ENCODE measurements around the gene SIGLEC10. TPM values are rescaled to one million over a fixed set of nuclear protein-coding genes. Genes with fewer than 3 reads are reported as not detected.

SIGLEC10 gene
- polyA plus RNA-seq, 1 experiment = not detected

DNA sequence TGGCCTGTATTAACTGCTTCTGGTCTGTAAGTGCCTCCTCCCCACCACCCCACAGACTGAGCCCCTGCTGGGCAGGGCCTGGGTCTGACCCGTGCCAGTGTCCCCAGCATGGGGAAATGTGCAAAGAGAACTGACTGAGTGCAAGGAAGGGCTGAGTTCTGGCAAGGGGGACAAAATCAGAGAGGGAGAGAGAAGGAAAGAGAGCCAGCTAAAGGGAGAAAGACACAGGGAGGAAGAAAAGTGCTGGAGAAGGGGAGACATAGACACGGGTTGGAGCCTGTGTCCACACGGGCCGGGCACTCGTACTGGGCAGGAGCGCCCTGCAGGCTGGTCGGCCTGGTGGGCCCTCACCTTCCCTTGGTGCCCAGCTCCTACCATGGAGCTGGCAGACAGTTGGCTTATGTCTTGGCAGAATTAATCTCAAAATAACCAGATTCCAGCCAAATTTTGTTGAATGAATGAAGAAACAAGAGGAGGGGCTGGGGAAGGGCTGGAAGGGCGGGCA lies 46.2 kb downstream of the SIGLEC10 start:
- Histone ChIP-seq H3K4me3 (ENCODE audit: low read depth, low read length) (no peak overlapping the region), H3K27me3 (ENCODE audit: control insufficient read depth, insufficient read depth, low read length) (peaks cover 2% of the 10 kb centered on the region; the same call in 1 of the 2 replicates), H3K36me3 (ENCODE audit: control insufficient read depth, insufficient read depth, low read length) (no peaks in the 10 kb centered on the region)
- ChIA-PET POLR2A (no interaction called here), CTCF (interaction anchor here (1.3 kb wide), 1 partner anchor 50 kb away, joined by 3 read pairs; no protein-coding TSS in a partner anchor)
- DNase-seq (ENCODE audit: low read depth) = no peak
- TF ChIP-seq CTCF (IDR thresholded peaks at IDR 0.05; ENCODE audit: insufficient read depth, low read depth, low read length) = no peak

DNA sequence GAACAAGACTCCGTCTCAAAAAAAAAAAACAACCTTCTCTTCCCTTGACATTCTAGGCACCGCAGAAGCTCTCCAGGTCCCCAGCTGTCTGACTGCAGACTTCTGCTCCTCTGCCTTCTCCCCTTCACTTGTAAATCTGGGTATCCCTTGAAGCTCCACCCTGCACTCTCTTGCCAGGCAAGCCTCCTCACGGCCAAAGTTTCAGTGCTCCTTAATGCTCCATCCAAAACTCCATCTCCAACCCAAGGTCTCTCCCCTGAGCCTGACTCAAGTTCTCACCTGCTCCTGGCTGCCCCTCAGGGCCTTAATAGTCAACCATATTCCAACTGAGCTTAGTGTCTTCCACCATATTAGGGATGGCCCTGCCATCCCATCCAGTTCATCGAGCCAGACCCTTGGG lies 47.2 kb downstream of the SIGLEC10 start:
- no peaks in the 10 kb centered on the region for H3K36me3 ChIP-seq (ENCODE audit: control insufficient read depth, insufficient read depth, low read length)
- no peak overlapping the region for H3K4me3 ChIP-seq (ENCODE audit: low read depth, low read length)
- H3K27me3 ChIP-seq (ENCODE audit: control insufficient read depth, insufficient read depth, low read length) = peaks cover 2% of the 10 kb centered on the region; the same call in 1 of the 2 replicates
- DNase-seq (ENCODE audit: low read depth) = no peak
- CTCF ChIA-PET = interaction anchor here (0.8 kb wide), 1 partner anchor 9 kb away, joined by 3 read pairs; no protein-coding TSS in a partner anchor
- POLR2A ChIA-PET = no interaction called here
- TF ChIP-seq CTCF (IDR thresholded peaks at IDR 0.05; ENCODE audit: insufficient read depth, low read depth, low read length) = no peak

GRCh38 chr19:51368366-51369282 lies 48.8 kb downstream of the SIGLEC10 start, which contains the start of gene CLDND2:
CLDND2 (minus strand) TSS chr19:51369003; CDS start chr19:51368577, 426 bp downstream.
- H3K27me3 ChIP-seq (ENCODE audit: control insufficient read depth, insufficient read depth, low read length) = peaks cover 2% of the 10 kb centered on the region; the same call in 1 of the 2 replicates
- no peak for DNase-seq (ENCODE audit: low read depth)
- no peak for TF ChIP-seq CTCF (IDR thresholded peaks at IDR 0.05; ENCODE audit: insufficient read depth, low read depth, low read length)
- H3K36me3 ChIP-seq (ENCODE audit: control insufficient read depth, insufficient read depth, low read length) = no peaks in the 10 kb centered on the region
- peak within 1 kb of the TSS; percentile 92 for H3K4me3 ChIP-seq (ENCODE audit: low read depth, low read length)
- POLR2A ChIA-PET = interaction anchor here (1.5 kb wide), 1 partner anchor 29 kb away, joined by 12 read pairs; no protein-coding TSS in a partner anchor
- CTCF ChIA-PET = interaction anchor here (0.7 to 2.0 kb wide), 4 partner anchors 20 to 447 kb away, joined by 3 to 5 read pairs (median 4); partner anchors contain the start of gene LIM2

- POLR2A ChIA-PET = interaction anchor here (0.6 to 1.5 kb wide), 3 partner anchors 8 to 563 kb away, joined by 4 to 12 read pairs (median 5); no protein-coding TSS in a partner anchor
- H3K36me3 ChIP-seq (ENCODE audit: control insufficient read depth, insufficient read depth, low read length) = no peaks in the 10 kb centered on the region
- H3K4me3 ChIP-seq (ENCODE audit: low read depth, low read length) = peak overlapping the region; percentile 93
- DNase-seq (ENCODE audit: low read depth) = peak; percentile 92
- H3K27me3 ChIP-seq (ENCODE audit: control insufficient read depth, insufficient read depth, low read length) = peaks cover under 1% of the 10 kb centered on the region; the same call in 1 of the 2 replicates
- TF ChIP-seq CTCF (IDR thresholded peaks at IDR 0.05; ENCODE audit: insufficient read depth, low read depth, low read length) = no peak
- CTCF ChIA-PET = interaction anchor here (1.0 to 2.0 kb wide), 3 partner anchors 20 to 75 kb away, joined by 3 to 5 read pairs (median 4); partner anchors contain the start of gene LIM2
These were observed 49.7 kb downstream of the SIGLEC10 start for GRCh38 chr19:51367565-51368365.
